ENCODE data around the gene HOMER1.

The HOMER1 gene

DNA sequence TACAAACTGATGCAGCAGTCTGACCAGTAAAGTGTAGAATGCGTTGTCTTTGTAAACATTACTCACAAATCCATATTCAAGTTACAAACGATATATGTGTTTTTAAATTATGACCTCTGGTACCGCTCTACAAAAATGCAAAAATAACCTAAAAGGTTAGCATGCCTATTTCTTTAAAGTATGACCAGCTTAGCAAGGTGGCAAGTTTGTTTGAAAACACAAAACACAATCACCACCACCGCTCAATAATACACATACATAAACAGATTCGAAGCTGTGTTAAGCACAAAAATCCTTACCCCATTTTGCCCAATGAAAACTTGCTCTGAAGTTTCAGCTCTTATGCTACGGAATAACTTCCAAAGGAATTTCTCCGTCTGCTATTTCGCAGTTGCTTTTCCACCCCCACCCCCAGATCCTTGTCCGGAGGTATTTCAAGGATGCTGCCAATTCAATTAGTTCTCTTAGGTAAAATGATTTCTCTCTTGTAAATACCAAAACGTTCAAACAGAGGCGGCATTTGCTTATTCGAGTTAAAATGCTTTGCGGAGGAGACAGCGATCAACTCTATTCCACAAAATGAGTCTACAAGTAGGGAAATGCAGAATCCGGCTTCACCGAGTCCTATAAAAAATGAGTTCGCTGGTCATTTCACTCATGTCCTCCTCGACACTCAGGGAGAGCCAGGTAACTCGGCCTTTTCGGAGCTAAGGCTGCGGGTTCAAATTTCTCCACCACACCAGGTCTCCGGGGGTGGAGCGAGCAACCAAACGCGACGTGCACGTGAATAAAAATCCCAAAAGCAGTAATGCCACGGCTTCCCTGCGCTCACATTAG, 1.2 kb downstream of the HOMER1 start:
- DNase-seq (ENCODE audit: low spot score in 2 of 2) = no peak
- no peaks in the 10 kb centered on the region for H3K27me3 Mint-ChIP-seq
- peaks cover 18% of the 10 kb centered on the region for H3K4me1 Mint-ChIP-seq
- peak overlapping the region; percentile 96 for H3K4me3 Mint-ChIP-seq
- H3K9me3 Mint-ChIP-seq = no peaks in the 10 kb centered on the region
- no peak for ATAC-seq (replicated peaks; ENCODE audit: extremely low read depth, poor library complexity, severe bottlenecking)
- H3K36me3 Mint-ChIP-seq (ENCODE audit: insufficient read depth) = peaks cover 9% of the 10 kb centered on the region
- H3K27ac Mint-ChIP-seq (ENCODE audit: low read depth) = peak overlapping the region; percentile 50

DNA sequence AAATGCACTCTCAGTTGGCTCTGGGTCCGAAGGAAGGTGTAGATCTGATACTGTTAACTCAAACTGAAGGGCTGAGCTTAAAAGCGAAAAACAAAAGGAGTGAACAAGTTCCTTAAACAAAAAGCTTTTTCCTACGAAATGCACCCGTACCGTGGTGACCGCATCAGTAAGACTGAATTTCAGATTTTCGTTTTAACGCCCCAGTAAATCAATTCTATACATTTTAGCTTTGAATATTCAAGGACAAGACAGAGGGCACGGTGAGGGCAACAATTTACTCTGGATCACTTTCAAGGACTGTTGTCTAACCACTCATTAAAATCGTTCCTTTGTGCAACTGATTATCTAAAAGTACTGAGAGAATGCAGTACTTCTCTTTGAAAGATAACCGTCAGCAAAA, 1.9 kb downstream of the HOMER1 start:
- no peak overlapping the region for H3K27ac Mint-ChIP-seq (ENCODE audit: low read depth)
- H3K27me3 Mint-ChIP-seq = no peaks in the 10 kb centered on the region
- peaks cover 9% of the 10 kb centered on the region for H3K36me3 Mint-ChIP-seq (ENCODE audit: insufficient read depth)
- H3K4me1 Mint-ChIP-seq = peaks cover 18% of the 10 kb centered on the region
- ATAC-seq (replicated peaks; ENCODE audit: extremely low read depth, poor library complexity, severe bottlenecking) = no peak
- no peaks in the 10 kb centered on the region for H3K9me3 Mint-ChIP-seq
- no peak overlapping the region for H3K4me3 Mint-ChIP-seq
- DNase-seq (ENCODE audit: low spot score in 2 of 2) = no peak

DNA sequence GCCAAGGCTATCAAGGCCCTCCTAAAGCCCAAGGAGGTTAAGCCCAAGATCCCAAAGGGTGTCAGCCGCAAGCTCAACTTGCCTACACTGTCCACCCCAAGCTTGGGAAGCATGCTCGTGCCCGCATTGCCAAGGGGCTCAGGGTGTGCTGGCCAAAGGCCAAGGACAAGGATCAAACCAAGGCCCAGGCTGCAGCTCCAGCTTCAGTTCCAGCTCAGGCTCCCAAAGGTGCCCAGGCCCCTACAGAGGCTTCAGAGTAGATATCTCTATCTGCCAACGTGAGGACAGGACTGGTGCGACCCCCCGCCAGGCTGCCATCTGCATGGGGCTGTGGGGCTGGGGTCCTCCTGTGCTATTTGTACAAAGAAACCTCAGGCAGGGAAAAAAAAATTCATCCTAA, 3.3 kb downstream of the HOMER1 start:
- ATAC-seq (replicated peaks; ENCODE audit: extremely low read depth, poor library complexity, severe bottlenecking) (no peak), DNase-seq (ENCODE audit: low spot score in 2 of 2) (no peak)
- Mint-ChIP-seq H3K36me3 (ENCODE audit: insufficient read depth) (peaks cover 9% of the 10 kb centered on the region), H3K4me3 (no peak overlapping the region), H3K27ac (ENCODE audit: low read depth) (no peak overlapping the region), H3K9me3 (no peaks in the 10 kb centered on the region), H3K4me1 (peaks cover 18% of the 10 kb centered on the region), H3K27me3 (no peaks in the 10 kb centered on the region)

DNA sequence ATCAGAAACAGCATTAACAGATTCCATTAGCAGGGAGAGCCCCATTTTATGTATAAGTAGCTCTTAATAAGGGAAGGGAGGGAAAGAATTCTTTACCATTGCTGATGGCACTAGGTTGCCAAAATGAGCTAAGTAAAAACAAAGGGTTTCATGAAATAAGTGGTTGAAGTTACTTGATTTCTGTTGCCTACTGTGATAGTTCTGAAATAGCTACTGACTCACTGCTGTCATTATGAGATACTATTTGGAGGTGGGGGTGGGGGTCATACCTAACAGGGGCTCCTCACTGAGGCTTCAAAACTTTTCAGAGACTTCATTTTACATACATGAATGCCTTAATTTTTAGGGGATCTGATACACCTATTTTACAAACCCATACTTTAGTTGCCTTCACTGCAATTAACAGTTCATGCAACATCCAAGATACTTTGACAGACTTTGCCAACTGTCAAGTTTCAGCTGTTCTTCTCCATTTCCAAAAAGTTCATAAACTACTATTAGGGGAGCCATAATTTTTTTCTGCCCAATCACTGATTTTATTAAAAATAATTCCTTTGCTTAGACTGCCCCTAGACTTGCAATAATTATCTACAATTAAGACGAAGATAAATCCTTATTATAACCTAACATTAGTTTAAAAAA, 4.6 kb downstream of the HOMER1 start:
- H3K36me3 Mint-ChIP-seq (ENCODE audit: insufficient read depth) = peaks cover 6% of the 10 kb centered on the region
- ATAC-seq (replicated peaks; ENCODE audit: extremely low read depth, poor library complexity, severe bottlenecking) (no peak), DNase-seq (ENCODE audit: low spot score in 2 of 2) (no peak)
- H3K4me3 Mint-ChIP-seq = no peak overlapping the region
- no peaks in the 10 kb centered on the region for H3K27me3 Mint-ChIP-seq
- no peak overlapping the region for H3K27ac Mint-ChIP-seq (ENCODE audit: low read depth)
- H3K4me1 Mint-ChIP-seq = peaks cover 12% of the 10 kb centered on the region
- H3K9me3 Mint-ChIP-seq = no peaks in the 10 kb centered on the region

DNA sequence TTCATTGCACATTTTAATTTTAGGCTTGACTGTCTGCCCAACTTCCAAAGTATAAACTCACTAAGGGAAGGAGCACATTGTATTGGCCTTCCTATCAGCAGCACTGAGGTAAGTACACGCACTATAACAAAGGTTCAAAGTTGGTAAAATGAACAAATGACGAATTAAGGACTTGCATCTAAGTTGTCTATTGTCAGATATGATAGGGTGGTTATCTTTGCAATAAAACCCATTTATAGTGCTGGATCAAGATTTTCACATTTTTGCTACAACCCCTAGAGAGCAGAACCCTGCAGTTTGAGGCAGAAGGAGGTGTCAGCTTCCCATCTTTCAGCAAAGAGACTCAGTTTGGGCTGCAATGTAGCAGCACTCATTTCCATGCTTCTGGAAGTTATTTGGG, 5.1 kb downstream of the HOMER1 start:
- ATAC-seq (replicated peaks; ENCODE audit: extremely low read depth, poor library complexity, severe bottlenecking) (no peak), DNase-seq (ENCODE audit: low spot score in 2 of 2) (no peak)
- H3K27ac Mint-ChIP-seq (ENCODE audit: low read depth) = no peak overlapping the region
- no peak overlapping the region for H3K4me3 Mint-ChIP-seq
- no peaks in the 10 kb centered on the region for H3K9me3 Mint-ChIP-seq
- H3K27me3 Mint-ChIP-seq = no peaks in the 10 kb centered on the region
- peaks cover 3% of the 10 kb centered on the region for H3K36me3 Mint-ChIP-seq (ENCODE audit: insufficient read depth)
- H3K4me1 Mint-ChIP-seq = peaks cover 9% of the 10 kb centered on the region

DNA sequence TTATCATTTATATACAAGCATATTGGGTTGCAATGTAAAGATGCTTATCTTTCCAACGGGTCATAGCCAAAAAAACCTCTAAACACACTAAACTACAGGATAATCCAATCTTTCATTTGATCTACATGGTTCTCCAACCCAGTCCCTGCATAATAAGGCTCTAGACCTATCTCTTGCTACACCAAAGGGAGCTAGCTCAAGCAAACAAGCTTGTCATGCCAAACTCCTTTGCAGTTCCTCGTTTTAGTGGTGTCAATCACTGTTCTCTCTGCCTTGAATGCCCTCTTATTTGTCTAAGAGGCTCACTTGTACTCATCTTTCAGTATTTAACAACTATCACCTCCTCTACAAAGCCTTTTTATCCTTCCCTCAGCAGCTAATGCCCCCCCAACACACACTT, 5.6 kb downstream of the HOMER1 start:
- no peak for ATAC-seq (replicated peaks; ENCODE audit: extremely low read depth, poor library complexity, severe bottlenecking)
- no peaks in the 10 kb centered on the region for H3K27me3 Mint-ChIP-seq
- no peak overlapping the region for H3K4me3 Mint-ChIP-seq
- H3K27ac Mint-ChIP-seq (ENCODE audit: low read depth) = no peak overlapping the region
- peaks cover 9% of the 10 kb centered on the region for H3K4me1 Mint-ChIP-seq
- H3K36me3 Mint-ChIP-seq (ENCODE audit: insufficient read depth) = peaks cover 3% of the 10 kb centered on the region
- no peaks in the 10 kb centered on the region for H3K9me3 Mint-ChIP-seq
- DNase-seq (ENCODE audit: low spot score in 2 of 2) = no peak

DNA sequence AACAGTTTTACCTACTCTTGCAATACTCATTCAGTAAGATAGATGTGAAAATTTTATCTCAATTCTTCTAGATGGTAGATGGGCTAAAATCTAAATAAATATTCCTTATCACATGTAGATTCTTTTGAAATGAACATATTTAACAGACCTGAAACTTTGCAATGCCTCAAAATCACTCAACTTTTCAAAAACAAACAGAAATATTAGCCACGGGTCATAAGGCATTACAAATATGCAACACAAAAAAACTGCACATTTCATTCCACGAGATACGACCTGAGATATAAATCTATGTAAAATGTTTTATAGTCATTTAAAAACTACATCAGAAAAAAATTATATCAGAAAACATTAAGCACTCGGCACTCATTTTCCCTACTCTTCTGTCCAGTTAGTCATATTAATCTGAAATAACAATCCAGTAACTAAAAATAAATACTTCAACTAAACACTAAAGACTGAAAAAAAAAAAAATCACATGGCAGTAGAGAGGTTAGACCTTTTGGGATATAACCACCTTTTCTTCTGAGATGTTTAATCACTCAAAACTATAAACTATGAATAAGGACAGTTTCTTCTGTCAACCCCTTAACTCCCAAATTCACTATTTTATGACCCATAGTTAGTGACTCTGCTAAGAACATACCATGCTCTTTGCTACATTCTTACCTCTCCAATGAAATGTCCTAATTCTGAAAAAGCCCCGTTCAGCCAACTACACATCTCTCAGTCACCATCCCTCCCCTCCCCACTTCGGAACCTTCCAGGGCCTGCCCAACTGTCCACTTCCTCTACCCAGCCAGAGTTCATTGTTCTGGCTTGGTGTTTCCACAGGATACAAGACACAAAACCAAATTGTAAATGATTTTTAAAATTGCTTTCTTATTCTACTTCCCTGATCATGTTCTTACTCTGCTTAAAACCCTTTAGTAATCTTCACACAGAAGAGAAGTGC, 6.4 kb downstream of the HOMER1 start:
- Mint-ChIP-seq H3K9me3 (no peaks in the 10 kb centered on the region), H3K4me1 (peaks cover 1% of the 10 kb centered on the region), H3K4me3 (no peak overlapping the region), H3K36me3 (ENCODE audit: insufficient read depth) (no peaks in the 10 kb centered on the region), H3K27me3 (no peaks in the 10 kb centered on the region), H3K27ac (ENCODE audit: low read depth) (no peak overlapping the region)
- DNase-seq (ENCODE audit: low spot score in 2 of 2) (no peak), ATAC-seq (replicated peaks; ENCODE audit: extremely low read depth, poor library complexity, severe bottlenecking) (no peak)

DNA sequence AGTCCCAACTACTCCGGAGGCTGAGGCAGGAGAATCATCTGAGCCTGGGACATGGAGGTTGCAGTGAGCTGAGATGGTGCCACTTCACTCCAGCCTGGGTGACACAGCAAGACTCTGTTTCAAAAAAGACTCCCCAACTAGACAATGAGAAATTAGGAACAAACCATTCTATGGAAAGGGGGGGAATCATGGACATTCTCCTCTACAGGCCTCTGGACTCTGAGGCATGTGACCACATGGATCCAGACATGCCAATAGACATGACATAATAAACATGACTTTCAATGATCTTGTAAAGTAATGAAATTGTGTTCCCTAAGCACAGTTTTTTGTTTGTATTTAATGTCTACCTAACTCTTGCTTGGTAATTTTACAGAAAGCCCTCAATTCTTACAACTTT, 8.8 kb downstream of the HOMER1 start:
- no peaks in the 10 kb centered on the region for H3K9me3 Mint-ChIP-seq
- no peaks in the 10 kb centered on the region for H3K36me3 Mint-ChIP-seq (ENCODE audit: insufficient read depth)

DNA sequence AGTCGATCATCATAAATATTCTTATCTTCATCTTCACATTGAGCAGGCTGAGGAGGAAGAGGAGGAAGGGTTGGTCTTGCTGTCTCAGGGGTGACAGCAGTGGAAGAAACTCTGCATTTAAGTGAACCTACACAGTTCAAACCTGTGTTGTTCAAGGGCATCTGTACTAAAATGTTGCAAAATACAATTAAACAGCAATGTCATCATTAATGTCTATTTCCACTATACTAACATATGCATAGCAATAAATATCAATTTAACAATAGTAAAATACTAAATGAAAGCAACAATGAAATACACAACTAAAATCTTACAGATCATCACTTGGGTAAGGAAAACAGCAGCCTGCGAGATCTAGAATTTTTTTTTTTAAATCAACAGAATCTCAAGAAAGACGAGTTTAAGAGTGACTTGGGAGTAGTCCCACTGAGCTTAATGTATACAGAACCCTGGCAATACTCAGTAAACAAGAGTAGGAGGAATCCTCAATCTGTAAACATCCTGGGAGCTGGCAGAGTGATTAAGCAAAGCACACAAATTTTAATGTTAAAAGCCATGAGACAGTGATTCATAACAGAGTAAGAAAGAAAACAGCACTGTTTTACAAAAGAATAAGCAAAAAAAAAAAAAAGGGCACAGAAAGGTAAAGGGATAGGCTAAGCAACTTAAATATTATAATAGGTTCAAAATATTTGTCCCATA, 10.0 kb downstream of the HOMER1 start:
- ATAC-seq (replicated peaks; ENCODE audit: extremely low read depth, poor library complexity, severe bottlenecking) = no peak
- no peaks in the 10 kb centered on the region for H3K27me3 Mint-ChIP-seq
- H3K9me3 Mint-ChIP-seq = no peaks in the 10 kb centered on the region

More for the DNA sequence above, 8.8 kb downstream of the HOMER1 start:
- no peak for DNase-seq (ENCODE audit: low spot score in 2 of 2)
- Mint-ChIP-seq H3K27me3 (no peaks in the 10 kb centered on the region), H3K4me1 (peaks cover 2% of the 10 kb centered on the region), H3K4me3 (no peak overlapping the region), H3K27ac (ENCODE audit: low read depth) (no peak overlapping the region)
- ATAC-seq (replicated peaks; ENCODE audit: extremely low read depth, poor library complexity, severe bottlenecking) = no peak

DNA sequence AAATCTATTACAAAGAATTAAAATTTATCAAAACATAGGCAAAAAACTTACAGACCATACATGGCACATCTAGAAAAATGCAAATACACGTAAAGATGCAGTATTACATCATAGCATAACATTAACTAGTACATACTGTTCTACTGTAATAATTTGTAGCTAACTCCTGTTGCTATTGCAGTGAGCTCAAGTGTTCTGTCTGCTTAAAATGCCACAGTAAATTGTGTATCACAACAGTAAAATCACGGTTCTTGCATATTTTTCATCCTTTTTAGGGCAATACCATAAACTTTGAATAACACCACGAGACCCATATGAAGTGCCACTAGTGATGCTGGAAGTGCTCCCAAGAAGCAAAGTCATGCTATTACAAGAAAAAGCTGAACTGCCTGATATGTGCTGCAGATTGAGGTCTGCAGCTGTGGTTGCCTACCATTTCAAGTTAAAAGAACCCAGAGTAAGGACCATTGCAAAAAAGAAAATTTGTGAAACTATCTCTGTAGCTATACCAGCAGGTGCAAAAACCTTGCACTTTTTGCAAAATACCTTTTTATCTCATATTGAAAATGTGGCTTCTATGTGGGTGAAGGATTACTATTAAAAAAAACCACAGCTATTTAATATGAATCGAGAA, 14.2 kb downstream of the HOMER1 start:
- ATAC-seq (replicated peaks; ENCODE audit: extremely low read depth, poor library complexity, severe bottlenecking) (no peak), DNase-seq (ENCODE audit: low spot score in 2 of 2) (no peak)
- Mint-ChIP-seq H3K27me3 (no peaks in the 10 kb centered on the region), H3K4me1 (peaks cover 5% of the 10 kb centered on the region), H3K9me3 (no peaks in the 10 kb centered on the region), H3K4me3 (no peak overlapping the region), H3K27ac (ENCODE audit: low read depth) (no peak overlapping the region), H3K36me3 (ENCODE audit: insufficient read depth) (no peaks in the 10 kb centered on the region)

More for the DNA sequence above, 10.0 kb downstream of the HOMER1 start:
- peaks cover 5% of the 10 kb centered on the region for H3K4me1 Mint-ChIP-seq
- no peaks in the 10 kb centered on the region for H3K36me3 Mint-ChIP-seq (ENCODE audit: insufficient read depth)
- H3K27ac Mint-ChIP-seq (ENCODE audit: low read depth) = peak overlapping the region; percentile 69
- DNase-seq (ENCODE audit: low spot score in 2 of 2) = no peak
- H3K4me3 Mint-ChIP-seq = no peak overlapping the region

DNA sequence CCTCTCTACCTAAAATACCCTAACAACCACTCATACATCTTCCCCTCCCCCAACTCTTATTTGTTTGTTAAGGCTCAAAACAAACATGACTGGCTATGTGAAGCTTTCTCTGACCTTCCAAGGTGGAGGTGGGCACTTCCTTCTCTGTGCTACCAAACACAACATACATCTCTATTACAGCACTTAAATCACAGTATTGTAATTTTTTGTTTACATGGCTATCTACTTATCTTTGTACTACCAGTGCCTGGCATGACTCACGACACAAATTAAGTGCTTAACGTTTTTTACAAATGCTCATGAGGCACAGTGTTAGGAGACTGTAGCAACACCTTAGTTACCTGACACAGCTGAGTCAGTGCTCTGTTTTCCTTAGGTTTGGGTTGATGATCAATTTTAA, 18.6 kb downstream of the HOMER1 start:
- peaks cover 5% of the 10 kb centered on the region for H3K4me1 Mint-ChIP-seq
- ATAC-seq (replicated peaks; ENCODE audit: extremely low read depth, poor library complexity, severe bottlenecking) = no peak
- no peaks in the 10 kb centered on the region for H3K27me3 Mint-ChIP-seq
- H3K36me3 Mint-ChIP-seq (ENCODE audit: insufficient read depth) = no peaks in the 10 kb centered on the region
- DNase-seq (ENCODE audit: low spot score in 2 of 2) = no peak
- no peak overlapping the region for H3K27ac Mint-ChIP-seq (ENCODE audit: low read depth)
- H3K9me3 Mint-ChIP-seq = no peaks in the 10 kb centered on the region
- H3K4me3 Mint-ChIP-seq = no peak overlapping the region

Data from central memory CD8-positive, alpha-beta T cell (primary cell).